Measurements from ENCODE around the gene GTPBP3. TPM values are rescaled to one million over a fixed set of nuclear protein-coding genes. Genes with fewer than 3 reads are reported as not detected.

The GTPBP3 gene
- total and polyA plus RNA-seq, 2 of the 13 experiments (the other 11 are each of a cell fraction or from before 2014, with no cell fraction given): 17.5 to 30.0 TPM

GRCh38 chr19:17305517-17306284 is 31.7 kb upstream of the GTPBP3 start, which contains the start of gene MRPL34 (continued):
- TF ChIP-seq, protein P1, sequence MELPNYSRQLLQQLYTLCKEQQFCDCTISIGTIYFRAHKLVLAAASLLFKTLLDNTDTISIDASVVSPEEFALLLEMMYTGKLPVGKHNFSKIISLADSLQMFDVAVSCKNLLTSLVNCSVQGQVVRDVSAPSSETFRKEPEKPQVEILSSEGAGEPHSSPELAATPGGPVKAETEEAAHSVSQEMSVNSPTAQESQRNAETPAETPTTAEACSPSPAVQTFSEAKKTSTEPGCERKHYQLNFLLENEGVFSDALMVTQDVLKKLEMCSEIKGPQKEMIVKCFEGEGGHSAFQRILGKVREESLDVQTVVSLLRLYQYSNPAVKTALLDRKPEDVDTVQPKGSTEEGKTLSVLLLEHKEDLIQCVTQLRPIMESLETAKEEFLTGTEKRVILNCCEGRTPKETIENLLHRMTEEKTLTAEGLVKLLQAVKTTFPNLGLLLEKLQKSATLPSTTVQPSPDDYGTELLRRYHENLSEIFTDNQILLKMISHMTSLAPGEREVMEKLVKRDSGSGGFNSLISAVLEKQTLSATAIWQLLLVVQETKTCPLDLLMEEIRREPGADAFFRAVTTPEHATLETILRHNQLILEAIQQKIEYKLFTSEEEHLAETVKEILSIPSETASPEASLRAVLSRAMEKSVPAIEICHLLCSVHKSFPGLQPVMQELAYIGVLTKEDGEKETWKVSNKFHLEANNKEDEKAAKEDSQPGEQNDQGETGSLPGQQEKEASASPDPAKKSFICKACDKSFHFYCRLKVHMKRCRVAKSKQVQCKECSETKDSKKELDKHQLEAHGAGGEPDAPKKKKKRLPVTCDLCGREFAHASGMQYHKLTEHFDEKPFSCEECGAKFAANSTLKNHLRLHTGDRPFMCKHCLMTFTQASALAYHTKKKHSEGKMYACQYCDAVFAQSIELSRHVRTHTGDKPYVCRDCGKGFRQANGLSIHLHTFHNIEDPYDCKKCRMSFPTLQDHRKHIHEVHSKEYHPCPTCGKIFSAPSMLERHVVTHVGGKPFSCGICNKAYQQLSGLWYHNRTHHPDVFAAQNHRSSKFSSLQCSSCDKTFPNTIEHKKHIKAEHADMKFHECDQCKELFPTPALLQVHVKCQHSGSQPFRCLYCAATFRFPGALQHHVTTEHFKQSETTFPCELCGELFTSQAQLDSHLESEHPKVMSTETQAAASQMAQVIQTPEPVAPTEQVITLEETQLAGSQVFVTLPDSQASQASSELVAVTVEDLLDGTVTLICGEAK (IDR thresholded peaks at IDR 0.05): no peak
- TF ChIP-seq, protein P1 (CRISPR knock-in tag; IDR thresholded peaks at IDR 0.05): no peak; the same call in 1 of the 2 replicates
- TF ChIP-seq USF2 (IDR thresholded peaks at IDR 0.05; ENCODE audit: low read depth, low read length) (0 out of 2 replicates have a peak, but pooled peaks have one; percentile 15), USF2 (CRISPR knock-in tag; IDR thresholded peaks at IDR 0.05; ENCODE audit: borderline replicate concordance) (no peak; the same call in 1 of the 2 replicates), PBX3 (CRISPR knock-in tag; IDR thresholded peaks at IDR 0.05; ENCODE audit: borderline replicate concordance) (peak; percentile 27; the same call in 1 of the 2 replicates), SRSF9 (IDR thresholded peaks at IDR 0.05; ENCODE audit: borderline replicate concordance, insufficient read depth, low read depth, low read length, poor library complexity, severe bottlenecking) (no peak), ZFP62 (CRISPR knock-in tag; IDR thresholded peaks at IDR 0.05) (0 out of 2 replicates have a peak, but pooled peaks have one; percentile 73), MAFF (IDR thresholded peaks at IDR 0.05; ENCODE audit: low read depth, low read length) (0 out of 2 replicates have a peak, but pooled peaks have one; percentile 11), POLR2G (IDR thresholded peaks at IDR 0.05; ENCODE audit: low read depth, low read length) (peak; percentile 88), SRF (IDR thresholded peaks at IDR 0.05; ENCODE audit: low read depth, low read length) (no peak), ZNF546 (CRISPR knock-in tag; conservative IDR thresholded peaks at IDR 0.05) (peak; percentile 11; the same call in 1 of the 2 replicates), THAP11 (CRISPR knock-in tag; IDR thresholded peaks at IDR 0.05) (peak; percentile 98)
- TF ChIP-seq, protein P2, sequence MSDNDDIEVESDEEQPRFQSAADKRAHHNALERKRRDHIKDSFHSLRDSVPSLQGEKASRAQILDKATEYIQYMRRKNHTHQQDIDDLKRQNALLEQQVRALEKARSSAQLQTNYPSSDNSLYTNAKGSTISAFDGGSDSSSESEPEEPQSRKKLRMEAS (IDR thresholded peaks at IDR 0.05): peak; percentile 66; the same call in 1 of the 2 replicates
- TF ChIP-seq, protein P3, sequence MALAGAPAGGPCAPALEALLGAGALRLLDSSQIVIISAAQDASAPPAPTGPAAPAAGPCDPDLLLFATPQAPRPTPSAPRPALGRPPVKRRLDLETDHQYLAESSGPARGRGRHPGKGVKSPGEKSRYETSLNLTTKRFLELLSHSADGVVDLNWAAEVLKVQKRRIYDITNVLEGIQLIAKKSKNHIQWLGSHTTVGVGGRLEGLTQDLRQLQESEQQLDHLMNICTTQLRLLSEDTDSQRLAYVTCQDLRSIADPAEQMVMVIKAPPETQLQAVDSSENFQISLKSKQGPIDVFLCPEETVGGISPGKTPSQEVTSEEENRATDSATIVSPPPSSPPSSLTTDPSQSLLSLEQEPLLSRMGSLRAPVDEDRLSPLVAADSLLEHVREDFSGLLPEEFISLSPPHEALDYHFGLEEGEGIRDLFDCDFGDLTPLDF (CRISPR knock-in tag; IDR thresholded peaks at IDR 0.05): peak; percentile 46
